GM12878 (cell line): ENCODE results near the gene SNX22. TPM values are rescaled to one million over a fixed set of nuclear protein-coding genes. Genes with fewer than 3 reads are reported as not detected.

Experiments
- EZH2 ChIP-seq: IDR thresholded peaks from 2 replicates; pipeline ENCODE4 v1.6.1; 2012; ENCODE audit warnings: low read depth, mild to moderate bottlenecking, control low read depth, inconsistent platforms, low read length, borderline replicate concordance; ENCODE audit not compliant: control insufficient read depth
- IKZF1 ChIP-seq: fragments of 450-650 bp; conservative IDR thresholded peaks from 2 replicates; pipeline ENCODE4 v1.6.1; 2017; ENCODE audit warnings: antibody characterized with exemption, mild to moderate bottlenecking
- MTA3 ChIP-seq: IDR thresholded peaks from 2 replicates; pipeline ENCODE4 v1.6.1; 2012; ENCODE audit warnings: low read length, inconsistent platforms, borderline replicate concordance
- NBN ChIP-seq: fragments of 450-650 bp; IDR thresholded peaks from 2 replicates; pipeline ENCODE4 v1.6.1; 2016
- POLR2A ChIP-seq: IDR thresholded peaks from 2 replicates; pipeline ENCODE4 v1.6.1; 2011; ENCODE audit warnings: low read depth, mild to moderate bottlenecking, low read length
- RFX5 ChIP-seq: IDR thresholded peaks from 2 replicates; pipeline ENCODE4 v1.6.1; 2011; ENCODE audit warnings: low read depth, low read length, improper control_type of control experiment
- SMAD5 ChIP-seq: IDR thresholded peaks from 2 replicates; pipeline ENCODE4 v1.6.1; 2016; ENCODE audit warnings: antibody characterized with exemption, low read depth
- STAT1 ChIP-seq: fragments of 450-650 bp; conservative IDR thresholded peaks from 2 replicates; pipeline ENCODE4 v1.6.1; 2014; ENCODE audit warnings: antibody characterized with exemption, mild to moderate bottlenecking
- SUZ12 ChIP-seq: fragments of 200-600 bp; sonication (generic); IDR thresholded peaks from one replicate; pipeline ENCODE4 v1.6.1; 2018; ENCODE audit warnings: antibody characterized with exemption, mild to moderate bottlenecking; ENCODE audit not compliant: unreplicated experiment
- ZNF217 ChIP-seq: fragments of 450-650 bp; IDR thresholded peaks from 2 replicates; pipeline ENCODE4 v1.6.1; 2017; ENCODE audit warnings: antibody characterized with exemption, mild to moderate bottlenecking
- ZNF622 ChIP-seq: fragments of 450-650 bp; IDR thresholded peaks from 2 replicates; pipeline ENCODE4 v1.6.1; 2017; ENCODE audit warnings: mild to moderate bottlenecking, inconsistent platforms
- polyA plus RNA-seq, 11 experiments: library from polyadenylated mRNA; depleted of rRNA in 4 of 11; unstranded in 6 of 11; stranded (reverse) in 5 of 11; fragments of >200 nt; fragmentation: Nextera tagmentation in 4 of 11; fragmentation: Illumina TruSeq in 1 of 11; extraction: Ambion mirVana in 4 of 11; extraction: Trizol in 1 of 11; gene quantifications; 1 replicate in 1 of 11; 2 replicates in 10 of 11; pipeline versions ENCODE4 v1.2.1 to v1.2.3, GENCODE V29; 2011 to 2016; ENCODE audit warnings: inconsistent platforms in 2 of 11, missing spikeins in 2 of 11, low read depth in 1 of 11
- total RNA-seq, 4 experiments: library from RNA; depleted of rRNA in 3 of 4; stranded (reverse); fragments of >200 nt in 3 of 4; fragmentation: Illumina TruSeq in 1 of 4; extraction: Trizol in 1 of 4; gene quantifications; 2 replicates each; pipeline versions ENCODE4 v1.2.1 to v1.2.3, GENCODE V29; 2013 to 2021
- TF ChIP-seq, protein P1 (sequence below): fragments of 450-650 bp; IDR thresholded peaks from 2 replicates; pipeline ENCODE4 v1.6.1; 2017; ENCODE audit warnings: mild to moderate bottlenecking, moderate library complexity
- TF ChIP-seq, protein P2 (sequence below): fragments of 450-650 bp; IDR thresholded peaks from 2 replicates; pipeline ENCODE4 v1.6.1; 2016; ENCODE audit warnings: mild to moderate bottlenecking
- TF ChIP-seq, protein P3 (sequence below): fragments of 450-650 bp; formaldehyde crosslinking; IDR thresholded peaks from 2 replicates; pipeline ENCODE4 v1.5.0; 2022; ENCODE audit warnings: mild to moderate bottlenecking, missing genetic modification characterization
- TF ChIP-seq, protein P4 (sequence below): fragments of 150-350 bp; IDR thresholded peaks from 2 replicates; pipeline ENCODE4 v1.6.1; 2016; ENCODE audit warnings: low read depth, low read length
- TF ChIP-seq, protein P5 (sequence below): IDR thresholded peaks from 2 replicates; pipeline ENCODE4 v1.6.1; 2012; ENCODE audit warnings: low read depth, low read length, improper control_type of control experiment

Gene SNX22
- total and polyA plus RNA-seq, 10 of the 15 experiments (the other 5 are each of a cell fraction or from before 2014, with no cell fraction given), result 4.4 to 29.0 (median 8.7) TPM

DNA sequence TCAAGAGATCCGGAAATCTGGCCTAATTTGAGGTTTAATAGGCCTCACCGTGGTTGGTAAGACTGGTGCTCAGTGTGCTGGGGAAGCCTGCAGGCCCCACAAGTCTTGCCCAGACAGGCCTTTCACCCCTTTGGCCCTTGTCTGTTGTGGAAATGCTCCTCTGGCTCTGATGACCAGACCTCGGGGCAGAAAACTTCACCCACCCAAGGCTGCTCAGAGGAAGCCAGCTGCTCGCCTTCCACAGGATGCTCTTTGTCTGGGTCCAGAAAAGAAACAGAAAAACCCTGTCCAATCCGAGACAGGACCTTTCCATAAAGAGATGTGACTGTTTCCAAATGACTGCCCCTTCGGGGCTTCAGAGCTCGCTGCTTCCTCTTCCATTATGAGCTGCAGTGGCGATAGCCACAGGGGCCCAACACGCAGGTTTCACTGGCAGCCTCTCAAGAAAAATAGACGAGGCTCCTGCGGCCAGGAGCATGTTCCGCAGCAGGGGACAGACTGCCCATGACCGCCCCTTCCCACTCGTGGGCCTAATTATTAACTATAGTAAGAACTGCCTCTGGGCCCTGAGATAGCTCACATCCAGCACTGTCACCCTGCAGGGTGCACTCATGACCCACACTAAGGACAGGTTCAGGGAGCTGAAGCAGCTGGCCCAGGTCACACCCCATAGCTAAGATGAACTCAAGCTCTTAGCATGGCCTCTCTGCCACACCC lies 6.8 kb upstream of the SNX22 start (continued):
- TF ChIP-seq, protein P1, sequence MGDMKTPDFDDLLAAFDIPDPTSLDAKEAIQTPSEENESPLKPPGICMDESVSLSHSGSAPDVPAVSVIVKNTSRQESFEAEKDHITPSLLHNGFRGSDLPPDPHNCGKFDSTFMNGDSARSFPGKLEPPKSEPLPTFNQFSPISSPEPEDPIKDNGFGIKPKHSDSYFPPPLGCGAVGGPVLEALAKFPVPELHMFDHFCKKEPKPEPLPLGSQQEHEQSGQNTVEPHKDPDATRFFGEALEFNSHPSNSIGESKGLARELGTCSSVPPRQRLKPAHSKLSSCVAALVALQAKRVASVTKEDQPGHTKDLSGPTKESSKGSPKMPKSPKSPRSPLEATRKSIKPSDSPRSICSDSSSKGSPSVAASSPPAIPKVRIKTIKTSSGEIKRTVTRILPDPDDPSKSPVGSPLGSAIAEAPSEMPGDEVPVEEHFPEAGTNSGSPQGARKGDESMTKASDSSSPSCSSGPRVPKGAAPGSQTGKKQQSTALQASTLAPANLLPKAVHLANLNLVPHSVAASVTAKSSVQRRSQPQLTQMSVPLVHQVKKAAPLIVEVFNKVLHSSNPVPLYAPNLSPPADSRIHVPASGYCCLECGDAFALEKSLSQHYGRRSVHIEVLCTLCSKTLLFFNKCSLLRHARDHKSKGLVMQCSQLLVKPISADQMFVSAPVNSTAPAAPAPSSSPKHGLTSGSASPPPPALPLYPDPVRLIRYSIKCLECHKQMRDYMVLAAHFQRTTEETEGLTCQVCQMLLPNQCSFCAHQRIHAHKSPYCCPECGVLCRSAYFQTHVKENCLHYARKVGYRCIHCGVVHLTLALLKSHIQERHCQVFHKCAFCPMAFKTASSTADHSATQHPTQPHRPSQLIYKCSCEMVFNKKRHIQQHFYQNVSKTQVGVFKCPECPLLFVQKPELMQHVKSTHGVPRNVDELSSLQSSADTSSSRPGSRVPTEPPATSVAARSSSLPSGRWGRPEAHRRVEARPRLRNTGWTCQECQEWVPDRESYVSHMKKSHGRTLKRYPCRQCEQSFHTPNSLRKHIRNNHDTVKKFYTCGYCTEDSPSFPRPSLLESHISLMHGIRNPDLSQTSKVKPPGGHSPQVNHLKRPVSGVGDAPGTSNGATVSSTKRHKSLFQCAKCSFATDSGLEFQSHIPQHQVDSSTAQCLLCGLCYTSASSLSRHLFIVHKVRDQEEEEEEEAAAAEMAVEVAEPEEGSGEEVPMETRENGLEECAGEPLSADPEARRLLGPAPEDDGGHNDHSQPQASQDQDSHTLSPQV, result no peak
- TF ChIP-seq IKZF1, result peak; percentile 78
- no peak for TF ChIP-seq SUZ12
- TF ChIP-seq, protein P2, sequence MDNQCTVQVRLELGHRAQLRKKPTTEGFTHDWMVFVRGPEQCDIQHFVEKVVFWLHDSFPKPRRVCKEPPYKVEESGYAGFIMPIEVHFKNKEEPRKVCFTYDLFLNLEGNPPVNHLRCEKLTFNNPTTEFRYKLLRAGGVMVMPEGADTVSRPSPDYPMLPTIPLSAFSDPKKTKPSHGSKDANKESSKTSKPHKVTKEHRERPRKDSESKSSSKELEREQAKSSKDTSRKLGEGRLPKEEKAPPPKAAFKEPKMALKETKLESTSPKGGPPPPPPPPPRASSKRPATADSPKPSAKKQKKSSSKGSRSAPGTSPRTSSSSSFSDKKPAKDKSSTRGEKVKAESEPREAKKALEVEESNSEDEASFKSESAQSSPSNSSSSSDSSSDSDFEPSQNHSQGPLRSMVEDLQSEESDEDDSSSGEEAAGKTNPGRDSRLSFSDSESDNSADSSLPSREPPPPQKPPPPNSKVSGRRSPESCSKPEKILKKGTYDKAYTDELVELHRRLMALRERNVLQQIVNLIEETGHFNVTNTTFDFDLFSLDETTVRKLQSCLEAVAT, result no peak
- TF ChIP-seq, protein P3, sequence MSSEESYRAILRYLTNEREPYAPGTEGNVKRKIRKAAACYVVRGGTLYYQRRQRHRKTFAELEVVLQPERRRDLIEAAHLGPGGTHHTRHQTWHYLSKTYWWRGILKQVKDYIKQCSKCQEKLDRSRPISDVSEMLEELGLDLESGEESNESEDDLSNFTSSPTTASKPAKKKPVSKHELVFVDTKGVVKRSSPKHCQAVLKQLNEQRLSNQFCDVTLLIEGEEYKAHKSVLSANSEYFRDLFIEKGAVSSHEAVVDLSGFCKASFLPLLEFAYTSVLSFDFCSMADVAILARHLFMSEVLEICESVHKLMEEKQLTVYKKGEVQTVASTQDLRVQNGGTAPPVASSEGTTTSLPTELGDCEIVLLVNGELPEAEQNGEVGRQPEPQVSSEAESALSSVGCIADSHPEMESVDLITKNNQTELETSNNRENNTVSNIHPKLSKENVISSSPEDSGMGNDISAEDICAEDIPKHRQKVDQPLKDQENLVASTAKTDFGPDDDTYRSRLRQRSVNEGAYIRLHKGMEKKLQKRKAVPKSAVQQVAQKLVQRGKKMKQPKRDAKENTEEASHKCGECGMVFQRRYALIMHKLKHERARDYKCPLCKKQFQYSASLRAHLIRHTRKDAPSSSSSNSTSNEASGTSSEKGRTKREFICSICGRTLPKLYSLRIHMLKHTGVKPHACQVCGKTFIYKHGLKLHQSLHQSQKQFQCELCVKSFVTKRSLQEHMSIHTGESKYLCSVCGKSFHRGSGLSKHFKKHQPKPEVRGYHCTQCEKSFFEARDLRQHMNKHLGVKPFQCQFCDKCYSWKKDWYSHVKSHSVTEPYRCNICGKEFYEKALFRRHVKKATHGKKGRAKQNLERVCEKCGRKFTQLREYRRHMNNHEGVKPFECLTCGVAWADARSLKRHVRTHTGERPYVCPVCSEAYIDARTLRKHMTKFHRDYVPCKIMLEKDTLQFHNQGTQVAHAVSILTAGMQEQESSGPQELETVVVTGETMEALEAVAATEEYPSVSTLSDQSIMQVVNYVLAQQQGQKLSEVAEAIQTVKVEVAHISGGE (CRISPR knock-in tag), result no peak
- TF ChIP-seq EZH2, result no peak
- TF ChIP-seq, protein P4, sequence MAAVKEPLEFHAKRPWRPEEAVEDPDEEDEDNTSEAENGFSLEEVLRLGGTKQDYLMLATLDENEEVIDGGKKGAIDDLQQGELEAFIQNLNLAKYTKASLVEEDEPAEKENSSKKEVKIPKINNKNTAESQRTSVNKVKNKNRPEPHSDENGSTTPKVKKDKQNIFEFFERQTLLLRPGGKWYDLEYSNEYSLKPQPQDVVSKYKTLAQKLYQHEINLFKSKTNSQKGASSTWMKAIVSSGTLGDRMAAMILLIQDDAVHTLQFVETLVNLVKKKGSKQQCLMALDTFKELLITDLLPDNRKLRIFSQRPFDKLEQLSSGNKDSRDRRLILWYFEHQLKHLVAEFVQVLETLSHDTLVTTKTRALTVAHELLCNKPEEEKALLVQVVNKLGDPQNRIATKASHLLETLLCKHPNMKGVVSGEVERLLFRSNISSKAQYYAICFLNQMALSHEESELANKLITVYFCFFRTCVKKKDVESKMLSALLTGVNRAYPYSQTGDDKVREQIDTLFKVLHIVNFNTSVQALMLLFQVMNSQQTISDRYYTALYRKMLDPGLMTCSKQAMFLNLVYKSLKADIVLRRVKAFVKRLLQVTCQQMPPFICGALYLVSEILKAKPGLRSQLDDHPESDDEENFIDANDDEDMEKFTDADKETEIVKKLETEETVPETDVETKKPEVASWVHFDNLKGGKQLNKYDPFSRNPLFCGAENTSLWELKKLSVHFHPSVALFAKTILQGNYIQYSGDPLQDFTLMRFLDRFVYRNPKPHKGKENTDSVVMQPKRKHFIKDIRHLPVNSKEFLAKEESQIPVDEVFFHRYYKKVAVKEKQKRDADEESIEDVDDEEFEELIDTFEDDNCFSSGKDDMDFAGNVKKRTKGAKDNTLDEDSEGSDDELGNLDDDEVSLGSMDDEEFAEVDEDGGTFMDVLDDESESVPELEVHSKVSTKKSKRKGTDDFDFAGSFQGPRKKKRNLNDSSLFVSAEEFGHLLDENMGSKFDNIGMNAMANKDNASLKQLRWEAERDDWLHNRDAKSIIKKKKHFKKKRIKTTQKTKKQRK, result no peak
- peak; percentile 76; the same call in 1 of the 2 replicates for TF ChIP-seq MTA3
- no peak for TF ChIP-seq ZNF217
- no peak for TF ChIP-seq STAT1
- peak; percentile 72 for TF ChIP-seq POLR2A
- TF ChIP-seq RFX5, result no peak
- TF ChIP-seq, protein P5, sequence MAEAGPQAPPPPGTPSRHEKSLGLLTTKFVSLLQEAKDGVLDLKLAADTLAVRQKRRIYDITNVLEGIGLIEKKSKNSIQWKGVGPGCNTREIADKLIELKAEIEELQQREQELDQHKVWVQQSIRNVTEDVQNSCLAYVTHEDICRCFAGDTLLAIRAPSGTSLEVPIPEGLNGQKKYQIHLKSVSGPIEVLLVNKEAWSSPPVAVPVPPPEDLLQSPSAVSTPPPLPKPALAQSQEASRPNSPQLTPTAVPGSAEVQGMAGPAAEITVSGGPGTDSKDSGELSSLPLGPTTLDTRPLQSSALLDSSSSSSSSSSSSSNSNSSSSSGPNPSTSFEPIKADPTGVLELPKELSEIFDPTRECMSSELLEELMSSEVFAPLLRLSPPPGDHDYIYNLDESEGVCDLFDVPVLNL, result no peak
- TF ChIP-seq SMAD5, result peak; percentile 33; the same call in 1 of the 2 replicates
- TF ChIP-seq NBN, result no peak; the same call in 1 of the 2 replicates
- no peak for TF ChIP-seq ZNF622
